ENCODE results near the gene JUND. TPM values are rescaled to one million over a fixed set of nuclear protein-coding genes. Genes with fewer than 3 reads are reported as not detected.
A peak's percentile ranks its signal among the peaks of the same experiment; 100 is the strongest.

Gene JUND
- polyA plus RNA-seq, 1 of the 3 experiments (the other 2 are of a cell fraction), result 115 TPM

- no peak overlapping the region for H3K4me2 ChIP-seq
- no peaks in the 10 kb centered on the region for H3K79me2 ChIP-seq (ENCODE audit: insufficient read depth)
- no peak overlapping the region for H2AFZ ChIP-seq (ENCODE audit: low read depth)
- no peak for DNase-seq
- no peak overlapping the region for H3K9ac ChIP-seq
- ChIA-PET POLR2A (interaction anchor here (0.6 kb wide), 1 partner anchor 18 kb away, joined by 3 read pairs; no protein-coding TSS in a partner anchor), CTCF (interaction anchor here (1.7 kb wide), 1 partner anchor 21 kb away, joined by 6 read pairs; no protein-coding TSS in a partner anchor)
- no peaks in the 10 kb centered on the region for H3K9me2 ChIP-seq
- H3K27me3 ChIP-seq (ENCODE audit: insufficient read depth), result no peaks in the 10 kb centered on the region
- peaks cover 36% of the 10 kb centered on the region for H3F3A ChIP-seq (replicated peaks; ENCODE audit: insufficient read depth)
- no peak overlapping the region for H3K4me3 ChIP-seq (ENCODE audit: low read depth in 2 of 2, low read length in 1 of 2)
- 97% methylated on average over 7 of the region's 9 CpGs for WGBS (ENCODE audit: low lambda C conversion rate)
- no peaks in the 10 kb centered on the region for H3K9me3 ChIP-seq
- H3K4me1 ChIP-seq (ENCODE audit: control insufficient read depth in 1 of 2, insufficient read depth in 2 of 2, low read depth in 1 of 2, low read length in 1 of 2), result peaks cover 16 to 22% of the 10 kb centered on the region in 2 experiments; a peak in 3 of 4 replicates
- no peaks in the 10 kb centered on the region for H4K20me1 ChIP-seq (ENCODE audit: insufficient read depth)
- no peak for TF ChIP-seq CTCF (IDR thresholded peaks at IDR 0.05)
- TF ChIP-seq JUND (IDR thresholded peaks at IDR 0.05), result no peak
- no peak for TF ChIP-seq TEAD4 (IDR thresholded peaks at IDR 0.05; ENCODE audit: borderline replicate concordance, insufficient read depth)
- TF ChIP-seq NRF1 (IDR thresholded peaks at IDR 0.05; ENCODE audit: low read depth, low read length), result no peak
- no peak for TF ChIP-seq SMC3 (IDR thresholded peaks at IDR 0.05; ENCODE audit: low read depth, low read length)
- no peak for TF ChIP-seq GATA2 (CRISPR knock-in tag; IDR thresholded peaks at IDR 0.05)
- no peak for TF ChIP-seq ZBTB33 (IDR thresholded peaks at IDR 0.05; ENCODE audit: borderline replicate concordance, low read depth)
- no peak for TF ChIP-seq USF1 (IDR thresholded peaks at IDR 0.05; ENCODE audit: borderline replicate concordance, low read depth)
- no peaks in the 10 kb centered on the region for H3K36me3 ChIP-seq (replicated peaks in 1 of 2; ENCODE audit: control insufficient read depth in 1 of 2, insufficient read depth in 2 of 2, low read length in 1 of 2)
- H3K27ac ChIP-seq (ENCODE audit: low read depth in 2 of 2, low read length in 1 of 2), result no peak overlapping the region
Measured at GRCh38 chr19:18299654-18300053, 18.2 kb upstream of the JUND start.

- Histone ChIP-seq H4K20me1 (ENCODE audit: insufficient read depth) (no peaks in the 10 kb centered on the region), H3K9me3 (no peaks in the 10 kb centered on the region), H3K4me1 (ENCODE audit: control insufficient read depth in 1 of 2, insufficient read depth in 2 of 2, low read depth in 1 of 2, low read length in 1 of 2) (peaks cover 14 to 15% of the 10 kb centered on the region in 2 experiments; a peak in 1 of 4 replicates), H3F3A (replicated peaks; ENCODE audit: insufficient read depth) (peaks cover 31% of the 10 kb centered on the region), H2AFZ (ENCODE audit: low read depth) (no peak overlapping the region), H3K9me2 (no peaks in the 10 kb centered on the region), H3K4me2 (peak overlapping the region; percentile 24; the same call in 1 of the 2 replicates), H3K27me3 (ENCODE audit: insufficient read depth) (no peaks in the 10 kb centered on the region), H3K27ac (ENCODE audit: low read depth in 2 of 2, low read length in 1 of 2) (peak overlapping the region in 1 of 2 experiments; percentile 31; a peak in 1 of 4 replicates), H3K4me3 (ENCODE audit: low read depth in 2 of 2, low read length in 1 of 2) (no peak overlapping the region), H3K36me3 (replicated peaks in 1 of 2; ENCODE audit: control insufficient read depth in 1 of 2, insufficient read depth in 2 of 2, low read length in 1 of 2) (no peaks in the 10 kb centered on the region), H3K9ac (no peak overlapping the region), H3K79me2 (ENCODE audit: insufficient read depth) (no peaks in the 10 kb centered on the region)
- TF ChIP-seq RCOR1 (IDR thresholded peaks at IDR 0.05; ENCODE audit: low read length) (no peak), MAX (IDR thresholded peaks at IDR 0.05; ENCODE audit: low read depth) (no peak)
- DNase-seq, result no peak
- POLR2A ChIA-PET, result no interaction called here
- WGBS (ENCODE audit: low lambda C conversion rate), result 71% methylated on average over 6 of the region's 6 CpGs
- CTCF ChIA-PET, result no interaction called here
Measured at GRCh38 chr19:18298601-18299000, 17.2 kb upstream of the JUND start.
